ENCODE measurements around the gene IPO11. TPM values are rescaled to one million over a fixed set of nuclear protein-coding genes. Genes with fewer than 3 reads are reported as not detected.

The IPO11 gene
- total RNA-seq, 1 donor from 2014 or later: 49.9 TPM

DNA sequence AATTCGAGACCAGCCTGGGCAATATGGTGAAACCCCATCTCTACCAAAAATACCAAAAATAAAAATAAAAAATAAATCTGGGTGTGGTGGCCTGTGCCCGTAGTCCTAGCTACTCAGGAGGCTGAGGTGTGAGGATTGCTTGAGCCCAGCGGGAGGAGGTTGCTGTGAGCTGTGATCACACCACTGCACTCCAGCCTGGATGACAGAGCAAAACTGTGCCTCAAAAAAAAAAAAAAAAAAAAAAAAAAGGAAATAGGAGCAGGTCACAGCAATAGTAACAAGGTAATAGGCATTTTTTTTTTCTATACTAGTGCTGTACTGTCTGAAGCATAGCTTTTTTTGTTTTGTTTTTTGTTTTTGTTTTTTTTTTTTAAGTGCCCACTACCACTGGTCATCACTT is 171.8 kb downstream of the IPO11 start:
- Mint-ChIP-seq H3K36me3 (ENCODE audit: low read depth) (peaks cover 26% of the 10 kb centered on the region), H3K4me3 (ENCODE audit: low read depth) (no peak overlapping the region), H3K4me1 (ENCODE audit: low read depth) (peaks cover 33% of the 10 kb centered on the region), H3K9me3 (no peaks in the 10 kb centered on the region), H3K27me3 (ENCODE audit: low read depth) (no peaks in the 10 kb centered on the region), H3K27ac (no peak overlapping the region)
- intact Hi-C loops (cut with micrococcal nuclease): no loop called here
- no peak for DNase-seq (ENCODE audit: low spot score)

DNA sequence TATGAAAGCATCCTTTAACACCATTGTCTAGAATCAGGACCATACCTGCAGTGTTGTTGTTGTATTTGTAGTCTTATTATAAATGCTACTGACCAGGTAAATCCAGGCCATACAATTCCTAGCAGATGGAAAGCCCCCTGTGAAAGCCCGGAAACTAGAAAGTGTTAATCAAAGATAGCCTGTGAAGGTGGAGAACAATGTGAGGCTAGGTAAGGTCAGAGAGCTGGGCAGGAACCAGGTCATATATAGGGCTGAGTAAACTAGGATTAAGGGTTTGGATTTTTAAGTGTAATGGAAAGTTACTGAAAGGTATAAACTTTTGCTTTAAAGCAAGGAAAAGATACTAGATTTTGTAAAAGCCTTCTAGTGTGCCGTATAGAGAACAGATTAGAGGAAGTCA is 172.7 kb downstream of the IPO11 start:
- intact Hi-C loops (cut with micrococcal nuclease): no loop called here
- Mint-ChIP-seq H3K4me1 (ENCODE audit: low read depth) (peaks cover 30% of the 10 kb centered on the region), H3K4me3 (ENCODE audit: low read depth) (no peak overlapping the region), H3K9me3 (no peaks in the 10 kb centered on the region), H3K27ac (no peak overlapping the region), H3K27me3 (ENCODE audit: low read depth) (no peaks in the 10 kb centered on the region), H3K36me3 (ENCODE audit: low read depth) (peaks cover 26% of the 10 kb centered on the region)
- no peak for DNase-seq (ENCODE audit: low spot score)

GRCh38 chr5:62585751-62586150 is 173.2 kb downstream of the IPO11 start:
- Mint-ChIP-seq H3K4me1 (ENCODE audit: low read depth) (peaks cover 26% of the 10 kb centered on the region), H3K4me3 (ENCODE audit: low read depth) (no peak overlapping the region), H3K27ac (no peak overlapping the region), H3K27me3 (ENCODE audit: low read depth) (no peaks in the 10 kb centered on the region), H3K36me3 (ENCODE audit: low read depth) (peaks cover 23% of the 10 kb centered on the region), H3K9me3 (no peaks in the 10 kb centered on the region)
- intact Hi-C loops (cut with micrococcal nuclease): no loop called here
- no peak for DNase-seq (ENCODE audit: low spot score)

DNA sequence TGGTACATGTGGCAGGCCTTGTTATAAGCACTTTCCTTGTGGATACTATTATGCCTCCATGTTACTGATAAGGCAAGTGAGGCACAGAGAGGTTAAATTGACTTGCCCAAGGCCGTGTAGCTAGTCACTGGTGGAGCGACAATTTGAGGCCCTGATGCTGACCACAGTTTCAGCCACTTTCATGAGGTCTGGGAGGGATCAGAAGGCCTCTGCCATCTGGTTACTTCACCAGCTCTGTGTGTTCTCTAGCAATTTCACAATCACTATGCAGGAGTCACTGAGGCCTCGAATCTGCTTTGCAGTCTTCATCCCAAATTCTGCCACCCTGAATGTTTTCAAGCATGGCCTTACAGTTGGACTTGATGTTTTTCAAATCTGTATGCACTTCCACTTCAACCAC is 175.2 kb downstream of the IPO11 start:
- H3K27ac Mint-ChIP-seq: no peak overlapping the region
- H3K9me3 Mint-ChIP-seq: no peaks in the 10 kb centered on the region
- H3K36me3 Mint-ChIP-seq (ENCODE audit: low read depth): peaks cover 29% of the 10 kb centered on the region
- no peak for DNase-seq (ENCODE audit: low spot score)
- H3K4me3 Mint-ChIP-seq (ENCODE audit: low read depth): no peak overlapping the region
- H3K27me3 Mint-ChIP-seq (ENCODE audit: low read depth): no peaks in the 10 kb centered on the region
- intact Hi-C loops (cut with micrococcal nuclease): no loop called here
- peaks cover 12% of the 10 kb centered on the region for H3K4me1 Mint-ChIP-seq (ENCODE audit: low read depth)

DNA sequence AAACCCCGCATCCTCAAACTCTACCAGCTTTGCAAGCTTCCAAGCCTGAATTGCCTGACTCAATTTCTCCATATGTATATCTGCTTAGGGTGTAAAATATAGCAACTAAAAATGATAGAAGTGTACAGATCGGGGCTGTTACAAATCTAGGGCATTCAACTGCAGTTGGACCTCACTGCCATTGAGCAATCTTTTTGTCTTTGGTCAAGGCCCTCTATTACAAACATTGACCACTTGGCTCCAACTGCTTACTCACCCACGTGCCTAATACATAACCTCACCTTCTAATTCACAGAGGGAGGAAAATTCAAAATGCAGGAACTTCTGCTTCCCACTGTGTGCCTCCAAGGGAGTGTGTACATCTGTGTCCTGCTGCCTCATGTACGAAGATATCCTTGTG is 176.1 kb downstream of the IPO11 start:
- H3K9me3 Mint-ChIP-seq: no peaks in the 10 kb centered on the region
- intact Hi-C loops (cut with micrococcal nuclease): no loop called here
- no peak overlapping the region for H3K27ac Mint-ChIP-seq
- DNase-seq (ENCODE audit: low spot score): no peak
- H3K4me3 Mint-ChIP-seq (ENCODE audit: low read depth): no peak overlapping the region
- H3K4me1 Mint-ChIP-seq (ENCODE audit: low read depth): peaks cover 13% of the 10 kb centered on the region
- peaks cover 35% of the 10 kb centered on the region for H3K36me3 Mint-ChIP-seq (ENCODE audit: low read depth)
- H3K27me3 Mint-ChIP-seq (ENCODE audit: low read depth): no peaks in the 10 kb centered on the region

DNA sequence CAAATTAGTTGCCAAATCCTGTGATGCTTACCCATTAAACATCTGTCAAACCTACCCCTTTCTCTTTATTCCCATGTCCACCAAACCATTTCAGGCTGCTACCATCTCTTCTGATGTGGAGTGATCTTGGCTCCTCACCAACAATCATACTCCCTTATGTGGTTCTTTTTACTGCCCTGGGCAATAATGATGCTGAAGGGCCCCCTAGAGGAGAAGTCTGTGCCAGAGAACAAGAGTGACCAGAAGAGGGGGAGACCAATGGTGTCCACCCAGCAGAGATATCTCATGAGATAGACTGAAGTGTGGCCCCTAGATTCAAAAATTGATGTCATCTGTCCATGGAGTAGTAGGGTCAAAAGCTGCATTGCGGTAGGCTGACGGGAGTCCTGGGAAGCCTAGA is 176.9 kb downstream of the IPO11 start:
- peaks cover 36% of the 10 kb centered on the region for H3K36me3 Mint-ChIP-seq (ENCODE audit: low read depth)
- H3K4me3 Mint-ChIP-seq (ENCODE audit: low read depth): no peak overlapping the region
- H3K9me3 Mint-ChIP-seq: no peaks in the 10 kb centered on the region
- no peaks in the 10 kb centered on the region for H3K27me3 Mint-ChIP-seq (ENCODE audit: low read depth)
- DNase-seq (ENCODE audit: low spot score): no peak
- H3K27ac Mint-ChIP-seq: no peak overlapping the region
- peaks cover 13% of the 10 kb centered on the region for H3K4me1 Mint-ChIP-seq (ENCODE audit: low read depth)
- intact Hi-C loops (cut with micrococcal nuclease): no loop called here

DNA sequence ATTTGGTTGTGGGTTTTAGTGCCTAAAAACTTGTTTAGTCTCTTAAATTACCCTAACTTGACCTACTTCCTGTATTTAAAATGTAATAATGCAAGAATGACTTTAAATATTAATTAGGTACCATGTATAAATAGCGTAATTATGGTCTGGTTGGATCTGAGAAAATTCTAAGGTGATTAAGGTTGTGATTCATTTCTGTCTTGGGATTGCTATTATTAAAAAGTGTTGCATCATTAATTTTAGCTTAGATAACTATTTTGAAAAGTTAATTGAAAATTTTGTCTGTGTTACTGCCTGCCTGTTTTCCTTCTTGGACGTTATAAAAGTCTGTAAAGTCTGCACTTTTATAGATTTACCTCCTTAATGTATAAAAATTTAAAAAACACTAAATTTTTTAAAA is 177.8 kb downstream of the IPO11 start:
- DNase-seq (ENCODE audit: low spot score): no peak
- H3K36me3 Mint-ChIP-seq (ENCODE audit: low read depth): peaks cover 38% of the 10 kb centered on the region
- no peak overlapping the region for H3K27ac Mint-ChIP-seq
- no peak overlapping the region for H3K4me3 Mint-ChIP-seq (ENCODE audit: low read depth)
- H3K9me3 Mint-ChIP-seq: no peaks in the 10 kb centered on the region
- no peaks in the 10 kb centered on the region for H3K27me3 Mint-ChIP-seq (ENCODE audit: low read depth)
- intact Hi-C loops (cut with micrococcal nuclease): no loop called here
- peaks cover 9% of the 10 kb centered on the region for H3K4me1 Mint-ChIP-seq (ENCODE audit: low read depth)

- intact Hi-C loops (cut with micrococcal nuclease): no loop called here
- H3K4me3 Mint-ChIP-seq (ENCODE audit: low read depth): no peak overlapping the region
- DNase-seq (ENCODE audit: low spot score): no peak
- H3K27ac Mint-ChIP-seq: no peak overlapping the region
- no peaks in the 10 kb centered on the region for H3K27me3 Mint-ChIP-seq (ENCODE audit: low read depth)
- peaks cover 34% of the 10 kb centered on the region for H3K36me3 Mint-ChIP-seq (ENCODE audit: low read depth)
- H3K9me3 Mint-ChIP-seq: no peaks in the 10 kb centered on the region
- H3K4me1 Mint-ChIP-seq (ENCODE audit: low read depth): peaks cover 7% of the 10 kb centered on the region
Observed at GRCh38 chr5:62592558-62592957, 180.0 kb downstream of the IPO11 start.

DNA sequence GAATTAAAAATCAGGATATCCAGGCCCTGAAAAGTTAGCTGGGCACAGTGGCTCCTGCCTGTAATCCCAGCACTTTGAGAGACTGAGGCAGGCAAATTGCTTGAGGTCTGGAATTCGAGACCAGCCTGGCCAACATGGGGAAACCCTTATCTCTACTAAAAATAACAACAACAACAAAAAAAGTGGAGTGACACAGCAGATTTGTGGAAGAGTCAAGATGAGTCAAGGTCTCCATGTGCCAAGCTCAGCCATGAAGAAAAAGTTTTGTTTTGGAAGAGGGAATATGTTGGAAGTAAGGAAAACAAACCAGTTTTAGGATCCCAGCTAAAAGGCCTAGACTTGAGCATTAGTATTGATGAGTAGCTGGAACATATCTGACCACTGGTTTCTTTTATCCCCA is 180.8 kb downstream of the IPO11 start:
- intact Hi-C loops (cut with micrococcal nuclease): no loop called here
- no peaks in the 10 kb centered on the region for H3K9me3 Mint-ChIP-seq
- H3K27ac Mint-ChIP-seq: no peak overlapping the region
- H3K36me3 Mint-ChIP-seq (ENCODE audit: low read depth): peaks cover 26% of the 10 kb centered on the region
- no peaks in the 10 kb centered on the region for H3K27me3 Mint-ChIP-seq (ENCODE audit: low read depth)
- DNase-seq (ENCODE audit: low spot score): no peak
- peaks cover 7% of the 10 kb centered on the region for H3K4me1 Mint-ChIP-seq (ENCODE audit: low read depth)
- H3K4me3 Mint-ChIP-seq (ENCODE audit: low read depth): no peak overlapping the region

DNA sequence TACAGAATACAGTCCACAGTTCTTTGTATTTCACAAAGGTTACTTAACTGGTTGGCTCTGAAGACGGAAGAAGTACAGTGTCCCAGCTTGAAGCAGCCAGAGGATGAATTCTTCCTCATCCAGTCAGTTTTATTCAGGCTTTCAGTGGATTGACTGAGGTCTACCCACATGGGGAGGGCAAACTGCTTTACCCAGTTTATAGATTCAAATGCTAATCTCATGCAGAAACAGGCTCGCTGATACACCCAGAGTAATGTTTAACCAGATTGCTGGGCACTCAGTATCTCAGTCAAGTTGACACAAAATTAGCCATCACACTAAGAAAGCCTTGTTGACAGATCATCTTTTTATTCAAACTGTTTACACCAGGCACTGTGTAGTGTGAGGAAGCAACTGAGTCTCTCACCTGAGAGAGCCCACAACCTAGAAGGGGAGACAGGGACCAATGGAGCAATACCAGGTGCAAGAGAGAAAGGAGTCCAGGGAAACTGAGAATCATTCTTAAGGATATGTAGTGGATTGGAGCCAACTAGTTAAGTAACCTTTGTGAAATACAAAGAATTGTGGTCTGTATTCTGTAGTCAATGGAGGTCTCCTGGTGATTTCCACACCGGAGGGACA is 181.9 kb downstream of the IPO11 start:
- H3K27me3 Mint-ChIP-seq (ENCODE audit: low read depth): no peaks in the 10 kb centered on the region
- H3K27ac Mint-ChIP-seq: no peak overlapping the region
- no peak overlapping the region for H3K4me3 Mint-ChIP-seq (ENCODE audit: low read depth)
- no peaks in the 10 kb centered on the region for H3K9me3 Mint-ChIP-seq
- H3K4me1 Mint-ChIP-seq (ENCODE audit: low read depth): peaks cover 7% of the 10 kb centered on the region
- peaks cover 23% of the 10 kb centered on the region for H3K36me3 Mint-ChIP-seq (ENCODE audit: low read depth)
- intact Hi-C loops (cut with micrococcal nuclease): no loop called here
- no peak for DNase-seq (ENCODE audit: low spot score)

DNA sequence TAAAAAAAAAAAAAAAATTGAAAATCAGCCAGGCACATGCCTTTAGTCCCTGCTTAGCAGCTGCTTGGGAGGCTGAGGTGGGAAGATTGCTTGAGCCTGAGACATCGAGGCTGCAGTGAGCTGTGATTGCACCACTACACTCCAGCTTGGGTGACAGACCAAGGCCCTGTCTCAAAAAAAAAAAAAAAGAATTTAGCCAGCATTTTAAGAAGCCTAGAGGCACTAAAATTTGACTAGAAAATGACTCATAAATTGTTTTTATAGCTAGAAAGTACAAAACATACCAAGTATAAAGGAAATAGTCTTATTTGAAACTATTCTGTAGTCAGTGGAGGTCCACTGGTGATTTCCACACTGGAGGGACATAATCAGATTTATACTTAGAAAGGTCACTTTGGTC is 183.5 kb downstream of the IPO11 start:
- intact Hi-C loops (cut with micrococcal nuclease): no loop called here
- peaks cover 7% of the 10 kb centered on the region for H3K4me1 Mint-ChIP-seq (ENCODE audit: low read depth)
- peaks cover 23% of the 10 kb centered on the region for H3K36me3 Mint-ChIP-seq (ENCODE audit: low read depth)
- H3K4me3 Mint-ChIP-seq (ENCODE audit: low read depth): no peak overlapping the region
- H3K27ac Mint-ChIP-seq: no peak overlapping the region
- no peak for DNase-seq (ENCODE audit: low spot score)
- no peaks in the 10 kb centered on the region for H3K9me3 Mint-ChIP-seq
- H3K27me3 Mint-ChIP-seq (ENCODE audit: low read depth): no peaks in the 10 kb centered on the region

DNA sequence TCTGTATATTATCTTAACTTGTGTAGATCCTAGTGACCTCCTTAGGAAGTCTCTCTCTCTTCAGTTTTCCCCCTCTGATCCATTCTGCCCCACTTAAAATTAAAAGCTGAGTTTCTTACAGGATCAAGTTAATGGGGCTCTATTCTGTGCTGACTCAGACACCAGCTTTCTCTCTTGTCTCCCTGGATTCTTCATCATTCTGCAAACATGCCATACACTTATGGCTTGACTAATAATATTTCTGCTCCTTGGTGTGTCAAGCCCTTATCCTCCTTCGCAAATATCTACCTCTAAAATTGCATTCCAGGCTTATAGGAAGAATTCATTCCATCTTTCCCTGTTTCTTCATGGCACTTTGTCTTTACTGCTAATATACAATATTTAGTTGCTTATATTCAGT is 184.1 kb downstream of the IPO11 start:
- no peak overlapping the region for H3K27ac Mint-ChIP-seq

GRCh38 chr5:62597314-62597713 is 184.8 kb downstream of the IPO11 start:
- H3K27me3 Mint-ChIP-seq (ENCODE audit: low read depth): no peaks in the 10 kb centered on the region
- H3K4me1 Mint-ChIP-seq (ENCODE audit: low read depth): peaks cover 10% of the 10 kb centered on the region
- H3K4me3 Mint-ChIP-seq (ENCODE audit: low read depth): no peak overlapping the region
- H3K9me3 Mint-ChIP-seq: no peaks in the 10 kb centered on the region
- intact Hi-C loops (cut with micrococcal nuclease): no loop called here
- H3K36me3 Mint-ChIP-seq (ENCODE audit: low read depth): peaks cover 16% of the 10 kb centered on the region
- no peak overlapping the region for H3K27ac Mint-ChIP-seq
- DNase-seq (ENCODE audit: low spot score): no peak

More for the DNA sequence above, 184.1 kb downstream of the IPO11 start:
- DNase-seq (ENCODE audit: low spot score): no peak
- Mint-ChIP-seq H3K4me1 (ENCODE audit: low read depth) (peaks cover 7% of the 10 kb centered on the region), H3K9me3 (no peaks in the 10 kb centered on the region), H3K36me3 (ENCODE audit: low read depth) (peaks cover 20% of the 10 kb centered on the region), H3K27me3 (ENCODE audit: low read depth) (no peaks in the 10 kb centered on the region), H3K4me3 (ENCODE audit: low read depth) (no peak overlapping the region)
- intact Hi-C loops (cut with micrococcal nuclease): no loop called here

Data from activated T-helper 2 cell treated with anti-CD3 and anti-CD28 coated beads, Interferon-gamma antibody, Interleukin-2, Interleukin-4, amounts not matched to agents 10 μg/mL and 5 μg/mL and 100 μg/mL, durations not matched to agents 14 hours and 24 hours and 36 hours (primary cell).